NCI-H526 treated with DMSO at 0.1 percent for 48 hours (cell line): Measurements from ENCODE around the gene L3MBTL1.

Source experiments
- DNase-seq: peaks from one replicate; lab custom pipeline; 2025; lab: John Stamatoyannopoulos, UW

The L3MBTL1 gene

DNA sequence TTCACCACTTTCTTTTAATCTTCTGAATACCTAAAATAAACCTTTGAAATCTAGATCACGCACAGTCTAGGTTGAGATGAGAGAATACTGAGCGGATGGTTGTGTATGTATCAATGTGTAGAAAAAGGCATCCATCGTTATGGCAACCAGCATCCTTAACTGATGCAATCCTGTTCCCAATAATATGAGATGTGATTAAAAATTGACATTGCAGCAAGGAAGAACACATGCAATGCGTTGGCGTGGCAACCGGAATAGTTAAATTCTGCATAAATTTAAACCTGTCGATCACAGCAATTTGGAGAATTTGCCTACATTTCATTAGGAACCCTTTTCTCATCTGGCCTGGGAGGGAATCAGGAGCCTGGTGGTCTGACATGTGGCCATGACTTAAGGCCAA, 1.3 kb upstream of the L3MBTL1 start:
- DNase-seq, result no peak

GRCh38 chr20:43508106-43508505, 609 bp downstream of the L3MBTL1 start:
- no peak for DNase-seq

DNA sequence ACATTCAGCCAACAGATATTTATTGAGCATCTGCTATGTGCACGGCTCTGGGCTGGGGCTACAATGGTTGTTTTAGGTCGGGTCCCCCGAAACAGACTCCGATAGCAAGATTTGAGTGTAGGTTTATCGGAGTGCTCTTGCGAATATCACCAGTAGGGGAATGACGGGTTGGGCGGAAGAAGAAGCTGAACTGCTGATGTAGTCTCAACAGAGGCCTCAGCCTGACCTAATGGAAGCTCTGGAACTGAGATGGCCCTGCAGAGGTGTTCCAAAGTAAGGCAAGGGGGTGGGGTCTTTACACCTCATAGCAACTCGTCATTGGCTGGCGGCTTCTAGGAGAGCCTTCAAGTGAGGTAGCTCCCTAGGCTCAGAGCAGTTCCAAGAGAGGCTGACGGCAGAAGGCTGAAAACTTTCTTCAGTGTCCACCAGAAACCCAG, 1.1 kb downstream of the L3MBTL1 start:
- no peak for DNase-seq

DNA sequence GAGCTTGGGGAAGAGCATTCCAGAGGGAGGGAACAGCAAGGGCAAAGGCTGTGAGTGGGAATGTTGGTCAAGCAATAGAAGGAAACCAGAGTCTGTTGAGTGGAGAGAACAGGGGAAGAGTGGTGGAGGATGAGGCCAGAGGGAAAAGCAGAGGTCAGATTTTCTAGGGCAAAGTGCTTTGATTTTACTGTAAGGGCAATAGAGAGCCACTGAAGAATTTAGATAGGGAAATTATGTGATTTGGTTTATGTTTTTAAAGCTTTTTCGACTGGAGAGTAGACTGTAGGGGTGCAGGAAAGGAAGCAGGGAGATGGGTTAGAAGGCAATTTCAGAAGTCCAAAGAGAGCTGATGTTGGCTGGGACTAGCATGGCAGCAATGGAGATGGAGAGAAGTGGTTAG, 4.4 kb downstream of the L3MBTL1 start:
- DNase-seq, result no peak

GRCh38 chr20:43513372-43513930, 6.0 kb downstream of the L3MBTL1 start:
- DNase-seq, result no peak

DNA sequence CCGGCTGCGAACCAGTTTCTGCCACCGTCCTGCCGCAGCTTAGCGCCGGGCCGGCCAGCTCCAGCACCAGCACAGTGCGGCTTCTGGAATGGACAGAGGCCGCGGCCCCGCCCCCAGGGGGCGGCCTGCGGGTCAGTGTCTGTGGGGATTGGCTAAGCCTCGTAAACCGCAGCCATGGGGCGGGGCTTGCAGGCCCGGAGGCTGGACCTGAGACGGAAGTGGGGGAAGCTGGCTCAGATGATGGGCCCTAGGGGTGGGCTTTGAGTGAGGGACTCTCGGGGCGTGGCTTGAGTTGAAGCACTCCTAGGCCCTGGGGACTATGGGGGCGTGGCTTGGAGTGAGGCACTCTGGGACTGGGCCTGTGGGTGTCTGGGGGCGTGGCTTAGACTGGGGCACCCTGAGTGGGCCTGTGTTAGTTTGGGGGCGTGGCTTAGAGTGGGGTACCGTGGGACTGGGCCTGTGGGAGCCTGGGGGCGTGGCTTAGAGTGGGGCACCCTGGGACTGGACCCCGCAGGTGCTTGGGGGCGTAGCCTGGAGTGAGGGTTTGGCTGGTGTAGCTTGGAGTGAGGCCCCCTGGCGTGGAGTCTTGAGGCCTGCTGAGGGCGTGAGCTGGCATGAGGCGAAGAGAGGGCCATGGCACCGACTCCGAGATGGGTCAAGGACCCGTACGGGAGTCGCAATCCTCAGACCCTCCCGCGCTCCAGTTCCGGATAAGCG, 6.6 kb downstream of the L3MBTL1 start:
- DNase-seq, result peak; percentile 97

DNA sequence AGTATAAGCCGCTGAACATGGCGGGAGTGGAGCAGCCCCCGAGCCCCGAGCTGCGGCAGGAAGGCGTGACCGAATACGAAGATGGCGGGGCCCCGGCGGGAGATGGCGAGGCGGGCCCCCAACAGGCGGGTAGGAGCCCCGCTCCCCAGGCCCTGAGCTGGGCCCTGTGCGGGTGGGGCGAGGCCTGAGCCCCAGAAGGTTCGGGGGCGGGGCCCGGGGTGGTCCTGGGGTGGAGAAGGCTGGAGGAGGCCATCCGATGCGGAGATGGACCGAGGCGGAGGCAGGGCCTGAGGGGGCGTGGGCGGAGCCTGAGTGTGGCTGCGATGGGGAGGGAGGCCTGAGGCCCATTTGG, 7.1 kb downstream of the L3MBTL1 start:
- no peak for DNase-seq

GRCh38 chr20:43515628-43516027, 8.1 kb downstream of the L3MBTL1 start:
- DNase-seq, result no peak

DNA sequence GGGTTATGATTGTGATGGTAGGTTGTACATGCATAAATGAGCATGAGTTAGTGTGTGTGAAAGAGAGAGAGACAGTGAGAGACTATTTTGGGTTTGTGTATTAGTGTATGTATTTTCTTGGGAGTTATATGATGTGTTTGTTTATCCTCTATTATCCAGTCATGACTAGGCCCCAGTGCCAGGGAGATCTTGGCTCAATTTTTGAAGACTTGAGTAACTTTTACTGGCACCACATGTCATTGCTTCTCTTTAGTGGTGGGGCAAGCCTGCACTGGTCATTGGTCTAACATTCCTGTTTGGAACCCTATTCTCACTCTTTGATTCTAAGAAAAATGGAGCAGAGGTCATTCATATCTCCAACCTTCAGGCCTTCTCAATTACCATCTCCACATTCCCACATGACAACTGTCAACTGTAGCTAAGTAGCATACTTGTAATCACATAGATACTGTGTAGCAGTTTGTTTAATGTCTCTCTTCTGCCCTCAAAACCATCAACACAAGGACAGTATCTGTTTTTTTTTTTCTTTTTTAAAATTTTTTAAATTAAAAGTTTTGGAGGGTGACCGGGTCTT, 8.8 kb downstream of the L3MBTL1 start:
- no peak for DNase-seq

DNA sequence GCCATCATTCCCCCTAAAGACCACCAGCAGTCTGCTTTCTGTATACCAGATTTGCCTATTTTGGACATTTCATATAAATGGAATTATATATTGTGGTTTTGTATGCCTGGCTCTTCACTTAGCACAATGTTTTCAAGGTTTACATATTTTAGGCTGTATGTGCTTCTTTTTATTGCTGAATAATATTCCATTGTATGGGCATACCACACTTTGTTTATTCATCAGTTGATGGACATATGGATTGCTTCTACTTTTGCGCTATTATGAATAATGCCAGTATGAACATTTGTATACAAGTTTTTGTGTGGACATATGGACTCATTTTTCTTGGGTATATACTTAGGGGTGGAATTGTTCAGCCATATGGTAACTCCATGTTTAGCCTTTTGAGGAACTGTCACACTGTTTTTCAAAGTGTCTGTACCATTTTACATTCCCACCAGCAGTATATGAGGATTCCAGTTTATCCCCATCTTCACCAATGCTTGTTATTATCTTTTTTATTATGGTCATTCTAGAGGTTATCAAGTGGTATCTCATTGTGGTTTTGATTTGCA, 12.7 kb downstream of the L3MBTL1 start:
- DNase-seq, result no peak

DNA sequence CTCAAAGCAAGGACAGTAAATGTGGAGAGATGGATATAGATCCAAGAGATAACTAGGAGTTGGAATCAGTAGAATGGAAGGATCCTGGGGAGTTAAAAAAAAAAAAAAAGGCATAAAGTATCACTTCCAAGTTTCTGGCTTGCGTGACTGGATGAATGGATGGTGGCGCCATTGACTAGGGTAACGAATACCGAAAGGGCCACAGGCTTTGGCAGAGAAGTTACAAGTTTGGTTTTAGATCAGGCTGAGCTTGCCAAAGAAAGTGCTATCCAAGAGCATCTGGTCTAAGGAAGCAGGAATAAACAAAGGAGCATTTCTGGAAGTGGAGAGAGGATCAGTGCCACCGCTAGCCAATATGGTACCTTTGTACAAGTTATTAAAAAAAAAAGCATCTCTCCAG, 17.5 kb downstream of the L3MBTL1 start:
- no peak for DNase-seq

- no peak for DNase-seq
These were observed 20.9 kb downstream of the L3MBTL1 start for GRCh38 chr20:43528258-43528875.

- DNase-seq, result no peak
These were observed 21.6 kb downstream of the L3MBTL1 start for GRCh38 chr20:43529051-43529450.

DNA sequence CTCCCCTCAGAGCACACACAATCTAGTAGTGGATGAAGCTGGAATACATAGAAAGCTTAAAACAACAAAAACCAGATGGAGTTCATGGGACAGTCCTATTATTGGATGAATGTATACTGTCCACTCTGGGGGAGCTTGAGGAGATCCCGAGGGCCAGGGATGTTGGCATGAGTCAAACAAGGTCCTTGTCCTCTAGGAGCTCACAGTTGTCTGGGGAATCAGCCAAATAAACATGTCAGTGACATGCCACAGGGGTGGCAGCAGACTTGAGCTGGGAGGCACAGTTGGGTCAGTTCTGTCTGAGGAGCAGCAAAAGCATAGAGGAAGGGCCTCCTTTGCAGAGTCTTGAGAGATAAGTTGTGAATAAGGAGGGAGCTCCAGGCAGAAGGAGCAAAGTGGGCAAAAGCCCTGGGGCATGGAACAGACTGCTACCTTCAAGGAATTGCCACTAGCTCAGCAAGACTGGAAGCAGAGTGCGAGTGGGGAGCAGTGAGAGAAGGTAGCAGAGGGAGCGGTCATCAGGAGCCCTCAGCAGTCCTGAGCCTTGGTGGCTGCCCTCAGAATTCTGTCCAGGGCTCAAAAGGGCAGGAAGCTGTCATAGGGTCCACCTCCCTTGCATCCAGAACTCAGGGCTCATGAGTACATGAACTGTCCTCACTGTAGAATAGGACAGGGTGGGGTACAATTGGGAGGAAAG, 22.1 kb downstream of the L3MBTL1 start:
- DNase-seq, result no peak

- no peak for DNase-seq
These were observed 23.0 kb downstream of the L3MBTL1 start for GRCh38 chr20:43530321-43531090.

GRCh38 chr20:43531091-43531443, 23.6 kb downstream of the L3MBTL1 start:
- DNase-seq, result no peak

DNA sequence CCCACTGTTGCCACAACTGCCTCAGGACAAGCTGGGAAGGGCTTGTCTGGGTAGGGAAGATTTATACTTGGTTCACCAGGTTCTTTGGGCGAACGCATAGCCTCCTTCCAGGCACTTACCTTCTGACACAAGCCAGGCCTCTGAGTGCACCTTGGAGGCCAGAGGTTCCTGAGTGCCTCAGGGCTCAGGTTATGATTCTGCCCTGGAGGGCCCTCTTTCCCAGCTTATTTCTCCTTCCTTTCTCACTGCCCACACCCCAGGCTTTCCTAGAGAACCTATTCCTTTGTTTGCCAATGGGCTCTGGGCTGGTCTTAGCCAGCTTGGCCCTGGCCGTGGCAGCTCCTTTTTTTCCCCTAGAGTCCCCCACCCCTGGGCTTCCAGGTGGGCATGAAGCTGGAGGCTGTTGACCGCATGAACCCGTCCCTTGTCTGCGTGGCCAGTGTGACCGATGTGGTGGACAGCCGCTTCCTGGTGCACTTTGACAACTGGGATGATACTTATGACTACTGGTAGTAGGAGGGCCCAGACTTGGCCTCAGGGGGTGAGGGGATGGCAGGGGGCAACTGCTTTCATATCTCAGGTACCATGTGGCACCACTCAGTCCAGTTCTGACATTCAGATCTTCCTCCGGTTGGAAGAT, 25.0 kb downstream of the L3MBTL1 start:
- no peak for DNase-seq

DNA sequence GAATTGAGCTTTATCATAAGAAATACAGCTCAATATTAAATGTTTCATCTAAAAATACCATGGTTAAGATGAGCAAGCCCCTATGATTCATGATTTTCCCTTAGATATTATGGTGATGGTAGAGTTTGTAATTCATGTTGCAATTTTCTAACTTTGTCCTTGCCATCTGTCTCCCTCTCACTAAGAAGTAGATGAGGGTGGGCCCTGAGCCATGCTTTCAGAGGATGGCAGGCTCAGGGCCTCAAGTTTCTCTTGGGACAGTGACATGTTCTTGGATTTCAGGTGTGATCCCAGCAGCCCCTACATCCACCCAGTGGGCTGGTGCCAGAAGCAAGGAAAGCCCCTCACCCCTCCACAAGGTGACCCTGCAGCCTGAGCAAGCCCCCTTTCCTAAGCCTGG, 25.6 kb downstream of the L3MBTL1 start:
- no peak for DNase-seq

DNA sequence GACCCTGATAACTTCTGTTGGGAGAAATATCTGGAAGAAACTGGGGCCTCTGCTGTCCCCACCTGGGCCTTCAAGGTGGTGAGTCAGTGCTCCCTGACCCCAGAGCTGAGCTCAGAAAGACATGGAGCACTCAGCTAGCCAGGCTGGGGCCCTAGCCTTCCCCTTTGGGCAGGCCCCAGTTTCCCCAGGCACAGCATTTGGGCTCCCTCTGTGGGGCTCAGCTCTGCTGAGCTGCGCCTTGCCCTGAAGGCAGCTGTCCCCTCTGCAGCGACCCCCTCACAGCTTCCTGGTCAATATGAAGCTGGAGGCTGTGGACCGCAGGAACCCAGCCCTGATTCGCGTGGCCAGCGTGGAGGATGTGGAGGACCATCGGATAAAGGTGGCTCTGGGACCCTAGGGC, 26.5 kb downstream of the L3MBTL1 start:
- no peak for DNase-seq

DNA sequence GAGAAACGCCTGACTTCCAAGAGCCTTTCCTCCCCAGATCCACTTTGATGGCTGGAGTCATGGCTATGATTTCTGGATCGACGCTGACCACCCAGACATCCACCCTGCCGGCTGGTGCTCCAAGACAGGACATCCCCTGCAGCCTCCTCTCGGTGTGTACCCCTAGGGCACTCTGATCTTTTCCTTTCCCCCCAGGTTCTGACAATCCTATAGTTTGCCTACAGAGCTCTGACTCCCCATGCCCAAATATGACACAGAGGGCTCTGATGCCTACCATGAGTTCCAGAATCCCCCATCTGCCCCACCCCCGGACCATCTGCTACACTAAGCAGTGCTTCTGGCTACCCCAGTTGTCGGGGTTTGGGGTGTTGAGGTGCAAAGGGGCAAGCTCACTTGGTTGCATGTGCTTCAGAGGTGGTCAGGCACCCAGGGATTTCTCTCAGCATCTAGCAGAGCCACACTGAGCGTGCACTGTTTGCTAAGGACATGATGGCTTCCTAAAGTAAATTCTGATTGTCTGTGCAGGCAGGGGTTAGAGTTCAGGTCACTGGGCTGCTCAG, 27.4 kb downstream of the L3MBTL1 start:
- no peak for DNase-seq
